H1 (cell line): ENCODE data around the gene FES. TPM values are rescaled to one million over a fixed set of nuclear protein-coding genes. Genes with fewer than 3 reads are reported as not detected.

Experiments
- ATF2 ChIP-seq: IDR thresholded peaks from 2 replicates; pipeline ENCODE4 v1.6.1; 2012; ENCODE audit warnings: low read length, inconsistent platforms
- JUN ChIP-seq: IDR thresholded peaks from 2 replicates; pipeline ENCODE4 v1.6.1; 2011; ENCODE audit warnings: low read depth, mild to moderate bottlenecking, improper control_type of control experiment, low read length
- RAD21 ChIP-seq, 2 experiments: IDR thresholded peaks in 1 of 2; conservative IDR thresholded peaks in 1 of 2; 2 replicates each; pipeline ENCODE4 v1.6.1; 2011; ENCODE audit warnings: low read depth in 2 of 2, low read length in 2 of 2, improper control_type of control experiment in 1 of 2, inconsistent platforms in 1 of 2, mild to moderate bottlenecking in 1 of 2, moderate library complexity in 1 of 2
- SIRT6 ChIP-seq: IDR thresholded peaks from one replicate; pipeline ENCODE4 v1.7.1; 2012; ENCODE audit warnings: low read length, inconsistent platforms
- TBP ChIP-seq: IDR thresholded peaks from 2 replicates; pipeline ENCODE4 v1.6.1; 2011; ENCODE audit warnings: low read depth, low read length, improper control_type of control experiment
- polyA plus RNA-seq, 7 experiments: library from polyadenylated mRNA; depleted of rRNA in 3 of 7; stranded (reverse) in 5 of 7; unstranded in 2 of 7; fragments of >200 nt in 5 of 7; fragments of 200-250 nt in 2 of 7; gene quantifications; 1 replicate in 5 of 7; 2 replicates in 1 of 7; 4 replicates in 1 of 7; pipeline versions ENCODE4 v1.2.1 to v1.2.3, GENCODE V29; 2011 to 2013; ENCODE audit warnings: missing spikeins in 2 of 7, mixed read lengths in 2 of 7
- total RNA-seq: library from RNA; stranded (reverse); fragmentation: NEBNext Ultra II Directional; extraction: Animal tissue kit (Norgen Biotek cat#: 25700); gene quantifications from 2 replicates; pipeline ENCODE4 v1.2.1, GENCODE V29; 2021

FES gene
- total and polyA plus RNA-seq, 2 of the 8 experiments (the other 6 are each of a cell fraction or from before 2014, with no cell fraction given), result 8.5 to 8.6 TPM

GRCh38 chr15:90869140-90869541 is 15.2 kb upstream of the FES start (continued):
- TF ChIP-seq ATF2 (no peak), RAD21 (IDR thresholded peaks at IDR 0.05 in 1 of 2, conservative IDR thresholded peaks at IDR 0.05 in 1 of 2; ENCODE audit: low read depth in 2 of 2, low read length in 2 of 2) (no peak), SIRT6 (no peak), TBP (no peak), JUN (no peak)
